ENCODE results near the gene ANAPC15.

ANAPC15 gene

DNA sequence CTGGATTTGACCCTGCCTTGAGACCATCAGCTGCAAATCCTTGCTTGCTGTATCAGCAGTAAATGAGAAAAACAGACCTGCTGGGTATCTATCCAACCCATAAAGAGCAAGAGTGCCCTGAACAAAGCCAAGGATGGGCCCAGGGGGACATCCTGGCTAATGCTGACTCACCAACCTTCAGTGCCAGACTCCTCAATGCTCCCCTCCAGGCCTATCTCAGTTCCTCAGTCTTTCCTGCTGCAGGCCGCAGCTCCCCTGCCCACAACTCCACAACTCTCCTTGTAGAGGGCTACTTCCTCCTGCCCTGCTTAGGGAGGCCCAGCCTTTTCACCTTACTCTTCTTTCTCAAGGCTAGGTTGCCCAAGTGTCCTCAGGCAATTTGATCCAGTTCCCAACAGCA, 12.0 kb downstream of the ANAPC15 start:
- TF ChIP-seq, protein P1, sequence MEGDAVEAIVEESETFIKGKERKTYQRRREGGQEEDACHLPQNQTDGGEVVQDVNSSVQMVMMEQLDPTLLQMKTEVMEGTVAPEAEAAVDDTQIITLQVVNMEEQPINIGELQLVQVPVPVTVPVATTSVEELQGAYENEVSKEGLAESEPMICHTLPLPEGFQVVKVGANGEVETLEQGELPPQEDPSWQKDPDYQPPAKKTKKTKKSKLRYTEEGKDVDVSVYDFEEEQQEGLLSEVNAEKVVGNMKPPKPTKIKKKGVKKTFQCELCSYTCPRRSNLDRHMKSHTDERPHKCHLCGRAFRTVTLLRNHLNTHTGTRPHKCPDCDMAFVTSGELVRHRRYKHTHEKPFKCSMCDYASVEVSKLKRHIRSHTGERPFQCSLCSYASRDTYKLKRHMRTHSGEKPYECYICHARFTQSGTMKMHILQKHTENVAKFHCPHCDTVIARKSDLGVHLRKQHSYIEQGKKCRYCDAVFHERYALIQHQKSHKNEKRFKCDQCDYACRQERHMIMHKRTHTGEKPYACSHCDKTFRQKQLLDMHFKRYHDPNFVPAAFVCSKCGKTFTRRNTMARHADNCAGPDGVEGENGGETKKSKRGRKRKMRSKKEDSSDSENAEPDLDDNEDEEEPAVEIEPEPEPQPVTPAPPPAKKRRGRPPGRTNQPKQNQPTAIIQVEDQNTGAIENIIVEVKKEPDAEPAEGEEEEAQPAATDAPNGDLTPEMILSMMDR (IDR thresholded peaks at IDR 0.05; ENCODE audit: insufficient read depth, low read length, poor library complexity, severe bottlenecking), result no peak
- no peak for TF ChIP-seq EZH2phosphoT487 (conservative IDR thresholded peaks at IDR 0.05; ENCODE audit: low read length)

DNA sequence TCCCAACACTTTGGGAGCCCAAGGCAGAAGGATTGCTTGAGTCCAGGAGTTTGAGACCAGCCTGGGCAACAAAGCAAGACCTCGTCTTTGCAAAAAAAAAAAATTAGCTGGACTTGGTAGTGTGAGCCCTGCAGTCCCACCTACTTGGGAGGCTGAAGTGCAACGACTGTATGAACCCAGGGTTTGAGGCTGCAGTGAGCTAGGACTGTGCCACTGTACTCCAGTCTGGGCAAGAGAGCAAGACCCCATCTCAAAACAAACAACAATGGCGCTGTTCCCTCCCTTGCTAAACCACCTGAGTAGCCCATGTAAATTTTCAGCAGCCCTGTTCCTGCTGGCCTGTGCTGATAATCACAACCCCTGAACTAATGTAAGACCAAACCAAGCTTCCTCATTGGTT, 12.5 kb downstream of the ANAPC15 start:
- no peak overlapping the region for H3K4me3 ChIP-seq (ENCODE audit: insufficient read depth, low read length, poor library complexity, severe bottlenecking)
- H3K79me2 ChIP-seq (ENCODE audit: insufficient read depth, low read length), result peaks cover 38% of the 10 kb centered on the region
- H3K9ac ChIP-seq (ENCODE audit: low read length), result no peak overlapping the region
- H3K9me3 ChIP-seq (ENCODE audit: insufficient read depth, low read length), result no peaks in the 10 kb centered on the region
- no peak overlapping the region for H2AFZ ChIP-seq (ENCODE audit: low read depth, low read length, severe bottlenecking)
- no peaks in the 10 kb centered on the region for H3K27me3 ChIP-seq (ENCODE audit: low read length)
- no peaks in the 10 kb centered on the region for H4K20me1 ChIP-seq (ENCODE audit: low read depth, low read length)
- no peaks in the 10 kb centered on the region for H3K9me2 ChIP-seq (replicated peaks; ENCODE audit: insufficient read depth, low read length)
- no peaks in the 10 kb centered on the region for H3F3A ChIP-seq (ENCODE audit: insufficient read depth)
- TF ChIP-seq, protein P1 (IDR thresholded peaks at IDR 0.05; ENCODE audit: insufficient read depth, low read length, poor library complexity, severe bottlenecking), result no peak
- no peak for TF ChIP-seq EZH2phosphoT487 (conservative IDR thresholded peaks at IDR 0.05; ENCODE audit: low read length)
- H3K4me2 ChIP-seq (ENCODE audit: low read depth, low read length, poor library complexity, severe bottlenecking), result no peak overlapping the region
- H3K36me3 ChIP-seq (ENCODE audit: low read length), result no peaks in the 10 kb centered on the region
- no peak overlapping the region for H3K27ac ChIP-seq (ENCODE audit: low read depth, low read length)

More for the DNA sequence above, 12.0 kb downstream of the ANAPC15 start:
- Histone ChIP-seq H3K4me3 (ENCODE audit: insufficient read depth, low read length, poor library complexity, severe bottlenecking) (no peak overlapping the region), H3K9me3 (ENCODE audit: insufficient read depth, low read length) (no peaks in the 10 kb centered on the region), H3K4me2 (ENCODE audit: low read depth, low read length, poor library complexity, severe bottlenecking) (no peak overlapping the region), H3F3A (ENCODE audit: insufficient read depth) (no peaks in the 10 kb centered on the region), H3K27me3 (ENCODE audit: low read length) (no peaks in the 10 kb centered on the region), H3K79me2 (ENCODE audit: insufficient read depth, low read length) (peaks cover 38% of the 10 kb centered on the region), H3K9ac (ENCODE audit: low read length) (no peak overlapping the region; the same call in 1 of the 2 replicates), H3K27ac (ENCODE audit: low read depth, low read length) (no peak overlapping the region), H2AFZ (ENCODE audit: low read depth, low read length, severe bottlenecking) (no peak overlapping the region), H4K20me1 (ENCODE audit: low read depth, low read length) (no peaks in the 10 kb centered on the region), H3K9me2 (replicated peaks; ENCODE audit: insufficient read depth, low read length) (no peaks in the 10 kb centered on the region), H3K36me3 (ENCODE audit: low read length) (no peaks in the 10 kb centered on the region)

DNA sequence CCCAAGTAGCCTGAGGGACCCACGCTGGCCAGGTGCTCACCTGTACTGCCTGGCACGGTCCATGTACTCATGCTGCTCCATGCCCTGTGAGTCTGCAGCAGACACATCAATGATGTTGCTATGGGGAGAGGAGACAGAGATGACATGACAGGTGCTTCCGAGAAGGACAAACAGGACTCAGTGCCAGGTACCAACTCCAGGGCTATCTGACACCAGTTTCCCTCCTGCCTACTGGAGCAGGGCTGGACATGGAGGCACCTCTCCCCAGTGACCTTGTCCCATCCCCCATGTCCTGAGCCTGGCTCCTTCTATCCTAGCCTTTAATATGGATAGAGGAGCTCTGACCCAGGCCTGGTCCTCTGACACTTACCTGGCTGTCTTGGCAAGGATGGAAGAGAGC, 13.8 kb downstream of the ANAPC15 start:
- H3K27ac ChIP-seq (ENCODE audit: low read depth, low read length), result no peak overlapping the region
- no peak overlapping the region for H3K4me2 ChIP-seq (ENCODE audit: low read depth, low read length, poor library complexity, severe bottlenecking)
- no peak for TF ChIP-seq EZH2phosphoT487 (conservative IDR thresholded peaks at IDR 0.05; ENCODE audit: low read length)
- TF ChIP-seq, protein P1 (IDR thresholded peaks at IDR 0.05; ENCODE audit: insufficient read depth, low read length, poor library complexity, severe bottlenecking), result no peak
- no peaks in the 10 kb centered on the region for H3F3A ChIP-seq (ENCODE audit: insufficient read depth)
- no peak overlapping the region for H3K4me3 ChIP-seq (ENCODE audit: insufficient read depth, low read length, poor library complexity, severe bottlenecking)
- no peaks in the 10 kb centered on the region for H3K9me3 ChIP-seq (ENCODE audit: insufficient read depth, low read length)
- H3K79me2 ChIP-seq (ENCODE audit: insufficient read depth, low read length), result peaks cover 38% of the 10 kb centered on the region
- no peak overlapping the region for H3K9ac ChIP-seq (ENCODE audit: low read length)
- no peaks in the 10 kb centered on the region for H4K20me1 ChIP-seq (ENCODE audit: low read depth, low read length)
- no peaks in the 10 kb centered on the region for H3K9me2 ChIP-seq (replicated peaks; ENCODE audit: insufficient read depth, low read length)
- no peaks in the 10 kb centered on the region for H3K36me3 ChIP-seq (ENCODE audit: low read length)
- no peak overlapping the region for H2AFZ ChIP-seq (ENCODE audit: low read depth, low read length, severe bottlenecking)
- H3K27me3 ChIP-seq (ENCODE audit: low read length), result no peaks in the 10 kb centered on the region

Data from SU-DHL-6 (cell line).